Natural killer cell (primary cell): ENCODE data around the gene GOLGB1. TPM values are rescaled to one million over a fixed set of nuclear protein-coding genes. Genes with fewer than 3 reads are reported as not detected.
"Not testable (repeated sequence)": the region's sequence is repeated elsewhere in the genome, so short reads cannot be mapped to it uniquely, and the experiment has no call there.

Source experiments
- ATAC-seq, 3 donors: fragments of 150-1000 bp in 2 of 3; fragments of 200-7000 bp in 1 of 3; cut with Tn5 transposase; 1 replicate in 1 of 3; 2 replicates in 2 of 3; pipeline ENCODE4 v1.10.0; 2021; ENCODE audit warnings: mild to moderate bottlenecking in 2 of 3, moderate library complexity in 2 of 3
- DNase-seq, 2 donors: peaks; one replicate each; pipeline versions ENCODE4 v3.0.0 to v3.0.0-alpha.2; 2013 to 2021; ENCODE audit warnings: mixed read lengths in 1 of 2
- H3K27ac ChIP-seq: one replicate; pipeline ENCODE4 v1.5.1; 2013; ENCODE audit warnings: mild to moderate bottlenecking, low read length
- H3K27me3 ChIP-seq: one replicate; pipeline ENCODE4 v1.6.1; 2013; ENCODE audit warnings: low read length; ENCODE audit not compliant: control insufficient read depth, insufficient read depth
- H3K36me3 ChIP-seq: one replicate; pipeline ENCODE4 v1.6.1; 2013; ENCODE audit warnings: low read length; ENCODE audit not compliant: control insufficient read depth, insufficient read depth
- H3K4me1 ChIP-seq: one replicate; pipeline ENCODE4 v1.6.1; 2013; ENCODE audit warnings: low read length; ENCODE audit not compliant: control insufficient read depth, insufficient read depth
- H3K4me3 ChIP-seq: one replicate; pipeline ENCODE4 v1.5.1; 2013; ENCODE audit warnings: low read length
- H3K9me3 ChIP-seq: one replicate; pipeline ENCODE4 v1.6.1; 2013; ENCODE audit warnings: low read length; ENCODE audit not compliant: control insufficient read depth, insufficient read depth
- H3K27ac Mint-ChIP-seq, 2 donors: one replicate each; pipeline ENCODE4 v1.8.0; 2022; ENCODE audit warnings: mild to moderate bottlenecking in 2 of 2, mixed read lengths in 2 of 2, moderate library complexity in 1 of 2
- H3K27me3 Mint-ChIP-seq, 2 donors: one replicate each; pipeline ENCODE4 v1.8.0; 2022; ENCODE audit warnings: low read depth in 2 of 2, mixed read lengths in 2 of 2
- H3K36me3 Mint-ChIP-seq: one replicate; pipeline ENCODE4 v1.8.0; 2022; ENCODE audit warnings: mixed read lengths
- H3K4me1 Mint-ChIP-seq, 2 donors: one replicate each; pipeline ENCODE4 v1.8.0; 2022; ENCODE audit warnings: mixed read lengths in 2 of 2
- H3K4me3 Mint-ChIP-seq: one replicate; pipeline ENCODE4 v1.8.0; 2022; ENCODE audit warnings: mild to moderate bottlenecking, moderate library complexity, mixed read lengths
- H3K9me3 Mint-ChIP-seq, 2 donors: one replicate each; pipeline ENCODE4 v1.8.0; 2022; ENCODE audit warnings: mixed read lengths in 2 of 2
- WGBS: methylation state at CpG from one replicate; pipeline ENCODE4 v1.1.7; 2013; ENCODE audit warnings: missing lambda C conversion rate; ENCODE audit not compliant: insufficient coverage; 5-methylcytosine and 5-hydroxymethylcytosine counted together
- intact Hi-C: fragments of 100-400 bp; cut with micrococcal nuclease; formaldehyde crosslinking; loops from one replicate; pipeline ENCODE4 v1.14.2; 2022
- total RNA-seq, 4 donors: library from RNA; stranded (reverse); fragments of 120-200 nt in 1 of 4; gene quantifications; one replicate each; pipeline versions ENCODE4 v1.2.3 to v1.2.4, GENCODE V29; 2013 to 2022
- TF ChIP-seq, protein P1 (sequence below): fragments of 200-600 bp; IDR thresholded peaks from one replicate; pipeline ENCODE4 v1.8.0; 2022; ENCODE audit warnings: antibody characterized with exemption

The GOLGB1 gene
- total RNA-seq, 3 donors from 2014 or later (not counting 1 experiment from before 2014, with no cell fraction given) = 55.4 to 67.2 (median 61.1) TPM

GRCh38 chr3:121747976-121748375 lies 1.6 kb downstream of the GOLGB1 start:
- Histone ChIP-seq H3K36me3 (no peaks in the 10 kb centered on the region), H3K9me3 (no peaks in the 10 kb centered on the region), H3K27ac (no peak overlapping the region), H3K4me3 (no peak overlapping the region), H3K4me1 (peaks cover 12% of the 10 kb centered on the region), H3K27me3 (no peaks in the 10 kb centered on the region)
- Mint-ChIP-seq H3K27me3 (peaks cover 9 to 17% of the 10 kb centered on the region in 2 donors), H3K36me3 (no peaks in the 10 kb centered on the region), H3K4me1 (peaks cover 4 to 6% of the 10 kb centered on the region in 2 donors), H3K4me3 (no peak overlapping the region), H3K9me3 (no peaks in the 10 kb centered on the region), H3K27ac (no peak overlapping the region)
- WGBS = 73% methylated on average over 2 of the region's 3 CpGs
- TF ChIP-seq, protein P1, sequence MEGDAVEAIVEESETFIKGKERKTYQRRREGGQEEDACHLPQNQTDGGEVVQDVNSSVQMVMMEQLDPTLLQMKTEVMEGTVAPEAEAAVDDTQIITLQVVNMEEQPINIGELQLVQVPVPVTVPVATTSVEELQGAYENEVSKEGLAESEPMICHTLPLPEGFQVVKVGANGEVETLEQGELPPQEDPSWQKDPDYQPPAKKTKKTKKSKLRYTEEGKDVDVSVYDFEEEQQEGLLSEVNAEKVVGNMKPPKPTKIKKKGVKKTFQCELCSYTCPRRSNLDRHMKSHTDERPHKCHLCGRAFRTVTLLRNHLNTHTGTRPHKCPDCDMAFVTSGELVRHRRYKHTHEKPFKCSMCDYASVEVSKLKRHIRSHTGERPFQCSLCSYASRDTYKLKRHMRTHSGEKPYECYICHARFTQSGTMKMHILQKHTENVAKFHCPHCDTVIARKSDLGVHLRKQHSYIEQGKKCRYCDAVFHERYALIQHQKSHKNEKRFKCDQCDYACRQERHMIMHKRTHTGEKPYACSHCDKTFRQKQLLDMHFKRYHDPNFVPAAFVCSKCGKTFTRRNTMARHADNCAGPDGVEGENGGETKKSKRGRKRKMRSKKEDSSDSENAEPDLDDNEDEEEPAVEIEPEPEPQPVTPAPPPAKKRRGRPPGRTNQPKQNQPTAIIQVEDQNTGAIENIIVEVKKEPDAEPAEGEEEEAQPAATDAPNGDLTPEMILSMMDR = no peak
- DNase-seq (peak in 1 of 2 donors; percentile 11), ATAC-seq (no peak)
- intact Hi-C loops = loop anchor here (2.0 to 10.0 kb wide), 3 partner anchors 201 to 1045 kb away; partner anchors contain the start of genes FAM162A, HSPBAP1, MIX23 and POLQ

DNA sequence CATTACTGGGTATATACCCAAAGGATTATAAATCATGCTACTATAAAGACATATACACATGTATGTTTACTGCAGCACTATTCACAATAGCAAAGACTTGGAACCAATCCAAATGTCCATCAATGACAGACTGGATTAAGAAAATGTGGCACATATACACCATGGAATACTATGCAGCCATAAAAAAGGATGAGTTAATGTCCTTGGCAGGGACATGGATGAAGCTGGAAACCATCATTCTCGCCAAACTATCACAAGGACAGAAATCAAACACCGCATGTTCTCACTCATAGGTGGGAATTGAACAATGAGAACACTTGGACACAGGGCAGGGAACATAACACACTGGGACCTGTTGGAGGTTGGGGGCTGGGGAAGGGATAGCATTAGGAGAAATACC lies 6.4 kb downstream of the GOLGB1 start:
- not testable (repeated sequence) for H3K27me3 ChIP-seq, H3K27ac Mint-ChIP-seq, H3K9me3 Mint-ChIP-seq, H3K27ac ChIP-seq, H3K4me3 ChIP-seq, ATAC-seq, DNase-seq, H3K36me3 Mint-ChIP-seq, H3K27me3 Mint-ChIP-seq, H3K4me3 Mint-ChIP-seq, H3K4me1 ChIP-seq, H3K9me3 ChIP-seq, H3K36me3 ChIP-seq
- WGBS = 100% methylated on average over 2 of the region's 2 CpGs
- intact Hi-C loops = loop anchor here (10.0 kb wide), 1 partner anchor 642 kb away; the partner anchor contains the start of genes FAM162A and MIX23
- peaks cover 24 to 29% of the 10 kb centered on the region in 2 donors for H3K4me1 Mint-ChIP-seq

- DNase-seq (no peak), ATAC-seq (no peak)
- TF ChIP-seq, protein P1 = no peak
- H3K27ac Mint-ChIP-seq = no peak overlapping the region
- WGBS = 100% methylated on average over 1 of the region's 2 CpGs
- no peaks in the 10 kb centered on the region for H3K9me3 Mint-ChIP-seq
- Histone ChIP-seq H3K27ac (no peak overlapping the region), H3K9me3 (no peaks in the 10 kb centered on the region), H3K36me3 (no peaks in the 10 kb centered on the region), H3K4me1 (no peaks in the 10 kb centered on the region), H3K4me3 (no peak overlapping the region), H3K27me3 (no peaks in the 10 kb centered on the region)
- H3K4me1 Mint-ChIP-seq = peaks cover 30 to 40% of the 10 kb centered on the region in 2 donors
- H3K4me3 Mint-ChIP-seq = no peak overlapping the region
- intact Hi-C loops = loop anchor here (10.0 kb wide), 1 partner anchor 644 kb away; the partner anchor contains the start of genes FAM162A and MIX23
- no peaks in the 10 kb centered on the region for H3K27me3 Mint-ChIP-seq
- no peaks in the 10 kb centered on the region for H3K36me3 Mint-ChIP-seq
Observed at GRCh38 chr3:121740896-121741295, 8.6 kb downstream of the GOLGB1 start.

DNA sequence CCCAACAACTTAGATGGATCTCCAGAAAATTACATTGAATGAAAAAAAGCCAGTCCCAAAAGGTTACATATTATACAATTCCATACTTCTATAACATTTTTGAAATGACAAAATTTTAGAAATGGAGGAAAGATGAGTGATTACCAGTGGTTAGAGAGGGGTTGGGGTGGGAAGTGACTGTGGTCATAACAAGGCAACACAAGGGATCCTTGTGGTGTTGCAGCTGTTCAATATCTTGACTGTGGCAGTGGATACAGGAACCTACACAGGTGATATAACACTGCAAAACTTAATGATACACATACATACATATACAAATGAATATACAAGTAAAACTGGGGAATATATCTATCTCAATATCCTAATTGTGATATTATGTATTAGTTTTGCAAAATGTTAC lies 9.6 kb downstream of the GOLGB1 start:
- DNase-seq (no peak), ATAC-seq (peak in 1 of 3 donors; percentile 54)
- Mint-ChIP-seq H3K9me3 (no peaks in the 10 kb centered on the region), H3K36me3 (no peaks in the 10 kb centered on the region), H3K4me1 (peaks cover 30 to 47% of the 10 kb centered on the region in 2 donors), H3K4me3 (no peak overlapping the region), H3K27ac (peak overlapping the region; percentile 19 to 22), H3K27me3 (no peaks in the 10 kb centered on the region)
- TF ChIP-seq, protein P1 = no peak
- Histone ChIP-seq H3K27me3 (no peaks in the 10 kb centered on the region), H3K4me1 (no peaks in the 10 kb centered on the region), H3K36me3 (no peaks in the 10 kb centered on the region), H3K9me3 (no peaks in the 10 kb centered on the region), H3K4me3 (no peak overlapping the region), H3K27ac (no peak overlapping the region)
- intact Hi-C loops = loop anchor here (10.0 kb wide), 1 partner anchor 645 kb away; the partner anchor contains the start of genes FAM162A and MIX23
